HUES6 (cell line): ENCODE data around the gene FER1L5.

Experiments
- H3K27ac ChIP-seq: 2 replicates; pipeline ENCODE4 v1.7.0; 2013; ENCODE audit warnings: low read depth, mild to moderate bottlenecking, low read length, inconsistent platforms
- H3K27me3 ChIP-seq: 2 replicates; pipeline ENCODE4 v1.6.1; 2013; ENCODE audit warnings: low read length; ENCODE audit not compliant: control insufficient read depth, insufficient read depth
- H3K36me3 ChIP-seq: 2 replicates; pipeline ENCODE4 v1.6.1; 2013; ENCODE audit warnings: low read length; ENCODE audit not compliant: control insufficient read depth, insufficient read depth
- H3K4me1 ChIP-seq: 2 replicates; pipeline ENCODE4 v1.6.1; 2013; ENCODE audit warnings: low read length; ENCODE audit not compliant: control insufficient read depth, insufficient read depth
- H3K4me3 ChIP-seq: 2 replicates; pipeline ENCODE4 v1.5.1; 2013; ENCODE audit warnings: low read depth, low read length
- H3K9ac ChIP-seq: one replicate; pipeline ENCODE4 v1.6.1; 2013; ENCODE audit warnings: mild to moderate bottlenecking, low read length
- H3K9me3 ChIP-seq: 2 replicates; pipeline ENCODE4 v1.6.1; 2013; ENCODE audit warnings: low read depth, low read length; ENCODE audit not compliant: control insufficient read depth, insufficient read depth

FER1L5 gene

DNA sequence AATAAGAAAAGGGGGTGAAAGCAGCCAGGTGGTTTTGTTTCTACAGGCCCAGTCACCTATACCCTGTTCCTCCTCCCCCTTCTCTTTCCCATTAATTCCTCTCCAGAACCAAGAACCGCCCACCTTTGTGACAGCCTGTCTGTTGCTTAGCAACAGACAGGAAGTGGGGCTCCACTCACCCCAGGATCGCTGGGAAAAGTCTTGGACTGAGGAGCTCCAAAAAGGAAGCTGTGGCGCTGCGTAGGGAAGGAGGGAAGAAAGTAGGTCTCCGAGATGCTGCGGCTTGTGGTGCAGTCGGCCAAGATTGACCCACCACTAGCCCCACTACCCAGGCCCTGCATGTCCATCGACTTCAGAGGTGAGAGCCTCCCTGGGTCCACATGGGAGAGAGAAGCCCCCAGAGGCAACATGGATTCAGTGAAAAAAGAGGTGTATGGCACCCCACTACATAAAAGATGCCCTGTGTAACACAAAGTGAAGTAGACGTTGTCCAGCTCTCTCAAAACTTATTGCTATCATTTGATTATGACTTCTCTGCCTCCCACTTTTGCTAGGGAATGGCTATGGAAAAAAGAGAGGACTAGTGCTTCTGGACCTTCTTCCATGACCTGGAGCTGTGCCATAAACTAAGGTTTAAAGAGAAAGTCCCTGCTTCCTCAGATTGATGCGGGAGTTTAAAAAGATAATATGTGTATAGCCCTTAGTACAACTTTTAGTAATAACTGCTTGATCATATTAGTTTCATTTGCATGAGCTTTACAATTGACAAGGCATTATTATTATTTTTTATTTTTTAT lies at the start of gene FER1L5:
TSS of gene FER1L5 (plus strand) at position 201 of the 797 bp plus-strand sequence. CDS start at position 274, 73 bp downstream.
- Histone ChIP-seq H3K27me3 (no peaks in the 10 kb centered on the region), H3K4me1 (peaks cover 2% of the 10 kb centered on the region; the same call in 1 of the 2 replicates), H3K9ac (no peak within 1 kb of the TSS), H3K36me3 (no peaks in the 10 kb centered on the region), H3K4me3 (0 out of 2 replicates have a peak within 1 kb of the TSS, but pooled peaks have one; percentile 35), H3K9me3 (no peaks in the 10 kb centered on the region), H3K27ac (no peak within 1 kb of the TSS)

- no peaks in the 10 kb centered on the region for H3K9me3 ChIP-seq
- no peak overlapping the region for H3K9ac ChIP-seq
- no peaks in the 10 kb centered on the region for H3K4me1 ChIP-seq
- H3K27ac ChIP-seq: no peak overlapping the region
- H3K4me3 ChIP-seq: no peak overlapping the region
- H3K36me3 ChIP-seq: peaks cover 68% of the 10 kb centered on the region
- H3K27me3 ChIP-seq: no peaks in the 10 kb centered on the region
Measured at GRCh38 chr2:96594282-96594681, 48.3 kb upstream of the FER1L5 start.

DNA sequence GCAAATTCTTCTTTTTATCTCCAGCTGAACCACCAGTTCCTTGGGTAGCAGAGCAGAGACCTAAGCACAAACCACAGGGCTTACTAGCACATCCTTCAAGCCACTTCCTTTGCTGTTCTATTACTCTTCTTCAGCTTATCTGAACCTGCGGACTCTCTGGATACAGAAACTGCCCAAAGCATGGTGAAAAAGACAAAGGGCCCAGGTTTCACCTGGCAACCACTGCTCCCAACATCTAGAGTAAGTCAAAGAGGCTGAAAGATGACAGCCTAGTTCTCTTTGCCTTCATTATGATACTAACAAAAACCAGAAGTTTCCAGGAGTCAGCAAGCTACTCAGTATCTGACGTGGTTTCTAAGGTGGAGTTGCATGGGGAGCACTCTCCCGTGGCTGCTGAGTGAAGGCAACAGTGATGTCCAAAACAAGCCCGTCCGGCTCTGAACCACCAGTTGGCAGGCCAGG lies 47.8 kb upstream of the FER1L5 start:
- Histone ChIP-seq H3K27ac (no peak overlapping the region), H3K36me3 (peaks cover 70% of the 10 kb centered on the region), H3K4me3 (no peak overlapping the region), H3K27me3 (no peaks in the 10 kb centered on the region), H3K9ac (no peak overlapping the region), H3K4me1 (no peaks in the 10 kb centered on the region), H3K9me3 (no peaks in the 10 kb centered on the region)

GRCh38 chr2:96596596-96596995 lies 46.0 kb upstream of the FER1L5 start:
- Histone ChIP-seq H3K9me3 (no peaks in the 10 kb centered on the region), H3K27ac (no peak overlapping the region), H3K36me3 (peaks cover 88% of the 10 kb centered on the region), H3K4me3 (no peak overlapping the region), H3K27me3 (no peaks in the 10 kb centered on the region), H3K4me1 (no peaks in the 10 kb centered on the region), H3K9ac (no peak overlapping the region)

DNA sequence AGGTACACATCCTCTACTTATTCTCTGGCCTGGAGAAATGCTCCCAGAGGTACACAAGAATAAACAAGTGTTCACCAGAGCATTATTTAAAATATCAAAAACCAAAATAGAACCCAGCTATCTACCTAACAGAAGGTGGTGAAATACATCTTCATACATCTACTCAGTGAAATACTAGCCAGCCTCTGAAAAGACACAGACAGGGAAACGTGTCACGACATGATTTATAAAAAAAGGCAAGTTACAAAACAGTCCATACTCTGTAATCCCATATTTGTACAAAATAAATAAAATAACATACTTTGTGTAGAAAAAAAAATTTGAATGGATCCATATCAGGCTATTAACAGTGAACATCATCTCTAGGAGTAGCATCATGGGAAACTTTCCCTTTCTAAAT lies 42.6 kb upstream of the FER1L5 start:
- no peak overlapping the region for H3K27ac ChIP-seq
- no peaks in the 10 kb centered on the region for H3K4me1 ChIP-seq
- no peak overlapping the region for H3K4me3 ChIP-seq
- H3K9me3 ChIP-seq: no peaks in the 10 kb centered on the region
- H3K36me3 ChIP-seq: peaks cover 90% of the 10 kb centered on the region
- H3K27me3 ChIP-seq: no peaks in the 10 kb centered on the region
- no peak overlapping the region for H3K9ac ChIP-seq

GRCh38 chr2:96601382-96602292 lies 40.9 kb upstream of the FER1L5 start:
- no peak overlapping the region for H3K4me3 ChIP-seq
- no peak overlapping the region for H3K9ac ChIP-seq
- no peak overlapping the region for H3K27ac ChIP-seq
- H3K4me1 ChIP-seq: no peaks in the 10 kb centered on the region
- H3K9me3 ChIP-seq: no peaks in the 10 kb centered on the region
- peaks cover 90% of the 10 kb centered on the region for H3K36me3 ChIP-seq
- H3K27me3 ChIP-seq: no peaks in the 10 kb centered on the region

DNA sequence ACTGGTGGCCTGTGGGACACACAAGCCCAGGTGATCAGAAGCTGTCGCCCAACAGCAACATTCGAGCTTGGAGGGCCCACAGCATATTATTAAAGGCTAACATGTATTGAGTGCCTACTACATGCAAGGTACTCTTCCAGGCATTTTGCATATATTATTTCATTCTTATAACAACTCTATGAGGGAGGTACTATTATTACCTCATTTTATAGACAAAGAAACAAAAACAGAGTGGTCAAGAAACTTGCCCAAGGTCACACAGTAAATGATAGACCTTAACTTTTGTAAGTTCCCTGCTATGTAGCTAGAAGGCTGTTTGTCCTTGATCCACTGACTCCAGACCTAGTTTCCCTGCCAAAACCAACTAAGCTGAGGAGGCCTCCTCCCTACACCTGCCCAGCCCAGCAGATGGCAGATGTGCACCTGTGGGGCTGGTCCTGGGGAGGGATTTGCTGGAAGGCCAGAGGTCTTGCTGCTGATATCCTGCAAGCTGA lies 40.2 kb upstream of the FER1L5 start:
- Histone ChIP-seq H3K27ac (no peak overlapping the region), H3K9me3 (no peaks in the 10 kb centered on the region), H3K4me1 (no peaks in the 10 kb centered on the region), H3K36me3 (peaks cover 90% of the 10 kb centered on the region), H3K27me3 (no peaks in the 10 kb centered on the region), H3K9ac (no peak overlapping the region), H3K4me3 (no peak overlapping the region)

- H3K9ac ChIP-seq: no peak overlapping the region
- no peaks in the 10 kb centered on the region for H3K27me3 ChIP-seq
- H3K36me3 ChIP-seq: peaks cover 95% of the 10 kb centered on the region
- H3K27ac ChIP-seq: no peak overlapping the region
- H3K4me3 ChIP-seq: no peak overlapping the region
- no peaks in the 10 kb centered on the region for H3K4me1 ChIP-seq
- no peaks in the 10 kb centered on the region for H3K9me3 ChIP-seq
Measured at GRCh38 chr2:96604104-96604503, 38.5 kb upstream of the FER1L5 start.

- Histone ChIP-seq H3K27ac (no peak overlapping the region), H3K27me3 (no peaks in the 10 kb centered on the region), H3K36me3 (peaks cover 96% of the 10 kb centered on the region), H3K4me1 (no peaks in the 10 kb centered on the region), H3K4me3 (no peak overlapping the region), H3K9me3 (no peaks in the 10 kb centered on the region), H3K9ac (no peak overlapping the region)
Measured at GRCh38 chr2:96608469-96609455, 33.8 kb upstream of the FER1L5 start.

DNA sequence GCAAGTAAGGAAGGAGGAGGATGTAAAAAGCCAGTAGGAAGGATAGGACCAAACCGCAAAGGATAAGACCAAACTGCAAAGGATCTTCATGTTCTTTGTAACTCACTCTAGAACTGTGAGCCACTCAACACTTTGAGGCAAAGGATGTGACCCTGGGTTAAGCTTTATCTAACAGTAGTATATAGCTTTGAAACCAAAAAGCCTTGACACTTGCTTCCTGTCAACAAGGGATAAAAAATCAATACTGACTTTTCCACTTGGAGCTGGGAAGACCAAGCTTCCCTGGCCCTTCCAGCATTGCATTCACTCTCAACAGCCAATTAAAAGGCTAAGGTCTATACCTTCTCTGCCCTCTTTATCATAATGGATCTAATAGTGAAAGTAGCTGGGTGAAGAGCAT lies 26.4 kb upstream of the FER1L5 start:
- no peaks in the 10 kb centered on the region for H3K9me3 ChIP-seq
- no peak overlapping the region for H3K9ac ChIP-seq
- H3K36me3 ChIP-seq: peaks cover 66% of the 10 kb centered on the region
- H3K27ac ChIP-seq: no peak overlapping the region
- H3K27me3 ChIP-seq: no peaks in the 10 kb centered on the region
- no peak overlapping the region for H3K4me3 ChIP-seq
- H3K4me1 ChIP-seq: no peaks in the 10 kb centered on the region
